Omental fat pad (tissue), 4 donors: ENCODE measurements around the gene SLC25A26. TPM values are rescaled to one million over a fixed set of nuclear protein-coding genes. Genes with fewer than 3 reads are reported as not detected.

Source experiments
- ATAC-seq: fragments of 150-250 bp; one replicate; pipeline ENCODE4 v1.9.1; 2016; ENCODE audit warnings: mild to moderate bottlenecking, moderate library complexity; ENCODE audit not compliant: low FRiP score
- DNase-seq: peaks from one replicate; pipeline ENCODE4 v3.0.0-alpha.2; 2019; ENCODE audit warnings: low spot score
- total RNA-seq, 4 donors: library from RNA; depleted of rRNA; stranded (reverse); fragments of >200 nt; gene quantifications; one replicate each; pipeline ENCODE4 v1.1.0, GENCODE V29; 2016
- TF ChIP-seq, protein P1 (sequence below), 3 donors: fragments of 450-650 bp; IDR thresholded peaks; one replicate each; pipeline ENCODE4 v1.5.1; 2016 to 2017; ENCODE audit warnings: antibody characterized with exemption in 3 of 3, mild to moderate bottlenecking in 3 of 3, moderate library complexity in 2 of 3

SLC25A26 gene
- total RNA-seq, 4 donors from 2014 or later, result 19.2 to 26.4 (median 23.0) TPM

DNA sequence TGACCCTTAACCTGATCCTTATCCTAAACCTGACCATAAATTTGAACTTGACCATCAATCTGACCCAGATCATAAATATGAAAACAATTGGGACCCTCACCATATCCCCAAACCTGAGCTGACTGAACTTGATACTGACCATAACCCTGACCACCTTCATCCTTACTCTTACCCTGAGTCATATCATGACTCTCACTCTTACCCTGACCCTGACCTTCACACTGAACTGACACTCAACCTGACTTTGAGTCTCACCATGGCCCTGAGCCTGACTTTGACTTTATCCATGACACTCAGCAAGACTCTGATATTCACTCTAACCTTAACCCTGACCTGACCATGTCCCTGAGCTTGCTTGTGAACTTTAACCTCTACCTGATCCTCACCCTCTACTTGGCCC is 34.3 kb upstream of the SLC25A26 start:
- TF ChIP-seq, protein P1, sequence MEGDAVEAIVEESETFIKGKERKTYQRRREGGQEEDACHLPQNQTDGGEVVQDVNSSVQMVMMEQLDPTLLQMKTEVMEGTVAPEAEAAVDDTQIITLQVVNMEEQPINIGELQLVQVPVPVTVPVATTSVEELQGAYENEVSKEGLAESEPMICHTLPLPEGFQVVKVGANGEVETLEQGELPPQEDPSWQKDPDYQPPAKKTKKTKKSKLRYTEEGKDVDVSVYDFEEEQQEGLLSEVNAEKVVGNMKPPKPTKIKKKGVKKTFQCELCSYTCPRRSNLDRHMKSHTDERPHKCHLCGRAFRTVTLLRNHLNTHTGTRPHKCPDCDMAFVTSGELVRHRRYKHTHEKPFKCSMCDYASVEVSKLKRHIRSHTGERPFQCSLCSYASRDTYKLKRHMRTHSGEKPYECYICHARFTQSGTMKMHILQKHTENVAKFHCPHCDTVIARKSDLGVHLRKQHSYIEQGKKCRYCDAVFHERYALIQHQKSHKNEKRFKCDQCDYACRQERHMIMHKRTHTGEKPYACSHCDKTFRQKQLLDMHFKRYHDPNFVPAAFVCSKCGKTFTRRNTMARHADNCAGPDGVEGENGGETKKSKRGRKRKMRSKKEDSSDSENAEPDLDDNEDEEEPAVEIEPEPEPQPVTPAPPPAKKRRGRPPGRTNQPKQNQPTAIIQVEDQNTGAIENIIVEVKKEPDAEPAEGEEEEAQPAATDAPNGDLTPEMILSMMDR (IDR thresholded peaks at IDR 0.05), result no peak
- DNase-seq (no peak), ATAC-seq (no peak)

DNA sequence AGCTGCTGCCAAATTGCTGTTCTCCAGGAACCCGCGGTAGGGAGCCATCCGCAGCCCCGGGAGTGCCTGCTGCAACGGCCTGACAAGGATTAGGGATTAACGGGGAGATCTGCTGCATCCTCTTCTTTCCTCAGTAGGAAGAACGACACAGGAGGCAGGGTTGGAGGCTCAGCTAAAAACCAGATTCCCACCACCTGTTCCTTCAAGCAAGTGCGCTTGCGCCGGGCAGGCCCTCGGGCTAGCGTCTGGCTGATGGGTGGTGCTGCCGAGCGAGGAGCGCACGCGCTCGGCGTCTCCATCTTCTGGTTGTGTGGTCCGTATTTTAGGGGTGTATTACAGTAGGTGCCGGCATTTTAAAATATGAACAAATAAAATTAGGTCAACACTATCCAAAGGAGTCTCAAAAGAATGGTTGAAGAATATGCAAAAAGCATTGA is 25.4 kb upstream of the SLC25A26 start:
- no peak for DNase-seq

DNA sequence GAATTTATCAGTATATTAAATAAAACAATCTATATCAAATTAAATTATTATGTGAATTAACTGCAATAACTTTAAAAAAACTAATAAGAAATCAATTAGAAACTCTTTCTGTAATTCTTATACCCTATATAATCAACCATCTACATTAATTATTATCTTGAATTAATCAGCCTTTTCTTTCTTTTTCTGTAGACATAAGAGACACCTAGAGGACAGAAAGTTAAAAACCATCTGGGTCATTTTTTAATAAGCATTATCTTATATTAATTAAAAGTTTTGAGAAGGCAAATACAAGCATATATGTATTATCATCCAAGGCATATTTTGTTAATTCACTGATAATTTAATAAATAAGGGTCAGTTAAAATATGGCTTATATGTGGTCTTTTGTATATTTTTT is 24.2 kb upstream of the SLC25A26 start:
- TF ChIP-seq, protein P1 (IDR thresholded peaks at IDR 0.05), result no peak
- DNase-seq (no peak), ATAC-seq (no peak)

More for the DNA sequence above, 25.4 kb upstream of the SLC25A26 start:
- TF ChIP-seq, protein P1 (IDR thresholded peaks at IDR 0.05), result no peak
- no peak for ATAC-seq

DNA sequence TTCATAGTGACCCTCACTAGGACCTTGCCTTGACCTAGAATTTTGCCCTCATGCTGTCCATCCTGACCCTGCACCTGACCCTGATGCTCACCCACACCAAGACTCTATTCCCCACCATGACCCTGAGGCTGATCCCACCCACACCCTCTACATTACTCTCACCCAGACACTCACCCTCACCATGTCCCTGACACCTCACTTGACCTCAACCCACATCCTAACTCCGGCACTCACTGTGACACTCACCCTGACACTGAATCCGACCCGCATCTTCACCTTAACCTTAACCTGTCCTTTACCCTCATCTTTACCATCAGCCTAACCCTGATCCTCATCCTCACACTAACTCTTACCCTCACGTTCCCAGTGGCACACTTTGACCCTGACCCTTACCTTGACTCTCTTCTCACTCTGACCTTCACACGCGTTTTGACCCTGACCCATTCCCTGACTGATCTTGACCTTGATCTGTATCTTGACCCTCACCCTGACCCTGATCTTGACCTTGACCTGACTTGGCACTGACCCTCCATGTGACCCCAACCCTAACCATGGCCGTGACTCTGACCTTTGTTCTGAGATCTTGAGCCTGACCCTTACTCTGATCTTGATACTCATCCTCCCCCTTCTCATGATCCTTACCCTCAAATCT is 22.2 kb upstream of the SLC25A26 start:
- no peak for ATAC-seq
- TF ChIP-seq, protein P1 (IDR thresholded peaks at IDR 0.05), result no peak
- DNase-seq, result no peak

- DNase-seq (no peak), ATAC-seq (no peak)
- TF ChIP-seq, protein P1 (IDR thresholded peaks at IDR 0.05), result no peak
These were observed 21.7 kb upstream of the SLC25A26 start for GRCh38 chr3:66199089-66199473.

DNA sequence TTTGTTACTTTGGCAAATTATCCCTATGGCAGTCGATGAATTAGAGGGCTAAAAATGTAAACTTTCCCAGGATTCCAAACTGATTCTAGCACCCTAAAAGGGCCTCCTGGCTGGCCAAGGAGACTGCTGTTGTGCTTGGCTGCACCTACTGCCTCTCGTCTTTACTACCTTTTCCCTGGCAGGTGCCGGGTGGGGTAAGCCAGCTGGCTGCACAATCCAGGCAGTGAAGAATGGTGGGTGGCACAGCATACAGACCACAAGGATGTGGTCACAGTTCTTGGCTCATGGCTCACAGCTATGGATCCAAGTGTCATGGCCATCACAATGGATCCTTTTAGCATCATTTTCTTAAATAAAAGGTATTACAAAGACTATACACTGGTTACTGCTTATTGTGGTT is 20.7 kb upstream of the SLC25A26 start:
- ATAC-seq (no peak), DNase-seq (no peak)
- TF ChIP-seq, protein P1 (IDR thresholded peaks at IDR 0.05), result no peak

DNA sequence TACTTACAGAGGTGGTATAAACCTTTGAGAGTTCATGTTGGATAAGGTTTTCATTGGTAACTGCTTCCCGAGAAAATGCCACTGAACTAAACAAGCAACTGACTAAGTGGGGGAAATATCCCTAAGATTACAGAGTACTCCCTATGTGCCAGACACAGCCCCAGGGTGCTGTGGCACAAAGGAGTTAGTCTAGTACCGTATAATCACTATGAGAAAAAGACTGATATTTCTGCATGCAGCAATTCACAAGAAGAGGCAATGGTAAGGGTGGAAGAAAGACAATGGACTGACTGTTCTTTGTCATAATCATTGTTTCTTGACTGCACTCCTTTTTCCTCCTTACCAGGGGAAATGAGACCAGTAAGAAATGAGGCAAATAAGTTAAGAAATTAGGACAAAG is 20.0 kb upstream of the SLC25A26 start:
- ATAC-seq (no peak), DNase-seq (no peak)
- TF ChIP-seq, protein P1 (IDR thresholded peaks at IDR 0.05), result no peak
